ENCODE data around the gene OR5F1.

Gene OR5F1

DNA sequence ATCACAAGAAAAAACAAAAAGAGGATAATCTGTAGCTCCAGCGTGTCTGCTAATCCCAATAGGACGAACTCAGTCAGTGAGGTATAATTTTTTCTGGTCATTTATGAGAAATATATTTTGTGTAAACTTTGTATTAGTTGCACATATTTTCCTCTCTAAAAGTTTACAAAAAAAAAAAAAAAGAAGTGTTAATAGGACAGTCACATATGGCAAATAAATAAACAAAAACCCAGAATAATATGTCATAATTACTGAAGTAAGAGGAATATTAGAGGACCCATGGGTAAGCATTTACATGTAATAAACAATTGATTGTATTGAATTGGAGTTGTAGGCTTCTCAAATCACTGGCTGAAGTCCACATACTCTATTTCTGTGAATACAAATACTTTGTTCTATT is at the start of gene OR5F1:
Gene OR5F1 (minus strand): TSS at position 101 of the 400 bp plus-strand sequence. CDS start 0 bp downstream, at position 101.
- no peak within 1 kb of the TSS for H3K4me3 Mint-ChIP-seq
- H3K4me1 Mint-ChIP-seq: no peaks in the 10 kb centered on the region
- H3K27me3 Mint-ChIP-seq: no peaks in the 10 kb centered on the region
- peaks cover 14% of the 10 kb centered on the region for H3K9me3 Mint-ChIP-seq
- H3K27ac Mint-ChIP-seq: no peak within 1 kb of the TSS
- no peaks in the 10 kb centered on the region for H3K36me3 Mint-ChIP-seq
- no peak for DNase-seq
- CTCF ChIA-PET: no interaction called here

DNA sequence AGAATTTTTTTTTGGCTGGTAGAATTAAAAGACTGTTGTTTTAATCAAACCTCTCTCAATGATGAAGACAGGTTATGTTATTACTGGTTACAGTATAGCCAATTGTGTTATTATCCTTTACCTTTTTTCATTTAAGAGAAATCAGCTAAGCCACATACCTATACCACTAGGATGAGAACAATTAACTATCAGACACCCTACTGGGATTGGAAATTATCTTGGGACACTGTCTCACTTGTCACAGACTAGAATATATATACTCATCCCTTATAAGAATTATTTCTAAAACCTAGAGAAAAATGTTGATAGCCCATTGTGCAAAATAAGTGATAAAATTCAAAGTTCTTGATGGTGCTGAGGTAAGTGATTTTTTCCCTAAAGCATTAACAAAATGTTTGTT is 32.9 kb upstream of the OR5F1 start, which contains the start of gene OR5AS1:
Gene OR5AS1 (plus strand): TSS at position 301 of the 400 bp plus-strand sequence. CDS start 2,765 bp downstream, outside the sequence.
- no peaks in the 10 kb centered on the region for H3K4me1 Mint-ChIP-seq
- DNase-seq: no peak
- no peaks in the 10 kb centered on the region for H3K27me3 Mint-ChIP-seq
- no peak within 1 kb of the TSS for H3K4me3 Mint-ChIP-seq
- CTCF ChIA-PET: no interaction called here
- no peaks in the 10 kb centered on the region for H3K36me3 Mint-ChIP-seq
- H3K27ac Mint-ChIP-seq: no peak within 1 kb of the TSS
- peaks cover 14% of the 10 kb centered on the region for H3K9me3 Mint-ChIP-seq

DNA sequence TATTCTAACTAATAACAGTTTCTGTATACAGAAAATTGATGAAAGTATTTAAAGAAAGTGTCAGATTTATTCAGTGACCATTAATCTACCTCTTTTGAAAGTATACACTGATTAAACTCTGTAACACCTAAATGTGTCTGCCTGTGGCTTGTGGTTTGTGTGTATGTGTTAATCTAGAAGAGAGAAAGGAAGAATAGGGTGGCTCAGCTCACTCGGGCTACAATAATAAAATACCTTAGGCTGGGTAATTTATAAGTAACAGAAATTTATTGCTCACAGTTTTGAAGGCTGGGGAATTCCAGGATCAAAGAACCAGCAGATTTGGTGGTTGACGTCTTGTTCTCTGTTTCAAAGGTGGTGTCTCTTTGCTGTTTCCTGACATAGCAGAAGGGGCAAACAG is 19.4 kb upstream of the OR5F1 start:
- H3K36me3 Mint-ChIP-seq: no peaks in the 10 kb centered on the region
- CTCF ChIA-PET: no interaction called here

DNA sequence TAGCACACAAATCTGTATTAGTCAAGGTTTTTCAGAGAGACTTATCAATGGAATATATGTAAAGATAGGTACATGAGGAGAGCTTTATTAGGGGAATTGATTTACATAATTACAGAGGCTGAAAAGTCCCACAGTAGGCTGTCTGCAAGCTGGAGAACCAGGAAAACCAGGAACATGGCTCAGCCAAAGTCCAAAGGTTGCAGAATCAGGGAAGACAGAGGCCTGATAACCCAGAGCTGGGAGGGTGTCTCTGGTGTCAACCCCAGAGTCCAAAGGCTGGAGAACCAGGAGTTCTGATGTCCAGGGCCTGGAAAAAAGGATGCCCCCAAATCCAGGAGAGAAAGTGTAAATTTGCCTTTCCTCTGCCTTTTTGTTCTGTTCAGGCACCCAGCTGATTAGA is 16.3 kb upstream of the OR5F1 start:
- Mint-ChIP-seq H3K9me3 (peaks cover 16% of the 10 kb centered on the region), H3K36me3 (no peaks in the 10 kb centered on the region), H3K4me1 (no peaks in the 10 kb centered on the region), H3K4me3 (no peak overlapping the region), H3K27ac (no peak overlapping the region), H3K27me3 (no peaks in the 10 kb centered on the region)
- no peak for DNase-seq
- CTCF ChIA-PET: no interaction called here

More for the DNA sequence above, 19.4 kb upstream of the OR5F1 start:
- H3K4me3 Mint-ChIP-seq: no peak overlapping the region
- peaks cover 11% of the 10 kb centered on the region for H3K9me3 Mint-ChIP-seq
- no peaks in the 10 kb centered on the region for H3K27me3 Mint-ChIP-seq
- H3K27ac Mint-ChIP-seq: no peak overlapping the region
- no peak for DNase-seq
- no peaks in the 10 kb centered on the region for H3K4me1 Mint-ChIP-seq

DNA sequence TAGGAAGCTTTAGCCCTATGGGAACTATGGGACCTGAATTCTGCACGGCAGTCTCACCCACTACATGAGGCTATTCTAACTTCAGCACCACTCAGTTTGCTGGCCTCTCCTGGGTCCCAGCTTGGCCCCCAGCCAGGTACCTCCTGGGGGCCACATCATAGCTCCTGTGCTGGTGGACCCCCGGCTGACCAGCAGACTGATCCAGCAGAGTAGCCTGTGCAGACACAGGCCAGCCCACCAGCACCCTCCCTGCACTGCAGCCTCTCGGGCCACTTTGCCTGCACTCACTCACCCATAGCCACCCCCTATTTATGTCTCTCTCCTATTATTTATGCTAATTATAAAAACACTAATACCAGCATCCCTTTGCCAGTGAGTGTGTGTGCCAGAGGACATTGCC is 23.5 kb downstream of the OR5F1 start:
- Mint-ChIP-seq H3K9me3 (peaks cover 8% of the 10 kb centered on the region), H3K27ac (no peak overlapping the region), H3K4me1 (no peaks in the 10 kb centered on the region), H3K36me3 (no peaks in the 10 kb centered on the region), H3K4me3 (no peak overlapping the region), H3K27me3 (no peaks in the 10 kb centered on the region)
- CTCF ChIA-PET: no interaction called here
- no peak for DNase-seq

DNA sequence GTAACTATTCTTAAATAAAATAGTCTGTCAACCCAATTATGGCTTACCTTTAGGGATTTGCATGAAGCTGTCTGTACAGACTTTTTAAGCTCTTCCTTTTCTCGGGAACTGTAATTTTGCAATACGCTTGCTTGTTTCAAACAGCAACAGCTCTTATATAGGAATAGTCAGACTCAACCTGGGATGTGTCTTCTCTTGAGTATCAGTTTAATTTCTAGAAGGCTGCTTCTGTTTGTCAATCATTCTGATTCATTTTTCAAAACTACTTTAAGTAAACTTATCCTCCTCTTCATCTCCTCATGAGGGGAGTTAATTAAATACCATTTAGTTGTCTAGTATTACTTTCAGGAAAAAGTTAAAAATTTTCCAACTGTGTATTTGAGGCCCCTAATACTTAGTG is 24.6 kb downstream of the OR5F1 start, which contains the start of gene OR10AG1:
Gene OR10AG1 (minus strand): TSS at position 101 of the 400 bp plus-strand sequence. CDS start 38 bp downstream, at position 63.
- no peak within 1 kb of the TSS for H3K4me3 Mint-ChIP-seq
- no peak for DNase-seq
- H3K9me3 Mint-ChIP-seq: peaks cover 8% of the 10 kb centered on the region
- H3K4me1 Mint-ChIP-seq: no peaks in the 10 kb centered on the region
- no peaks in the 10 kb centered on the region for H3K36me3 Mint-ChIP-seq
- no peaks in the 10 kb centered on the region for H3K27me3 Mint-ChIP-seq
- no peak within 1 kb of the TSS for H3K27ac Mint-ChIP-seq
- CTCF ChIA-PET: no interaction called here

DNA sequence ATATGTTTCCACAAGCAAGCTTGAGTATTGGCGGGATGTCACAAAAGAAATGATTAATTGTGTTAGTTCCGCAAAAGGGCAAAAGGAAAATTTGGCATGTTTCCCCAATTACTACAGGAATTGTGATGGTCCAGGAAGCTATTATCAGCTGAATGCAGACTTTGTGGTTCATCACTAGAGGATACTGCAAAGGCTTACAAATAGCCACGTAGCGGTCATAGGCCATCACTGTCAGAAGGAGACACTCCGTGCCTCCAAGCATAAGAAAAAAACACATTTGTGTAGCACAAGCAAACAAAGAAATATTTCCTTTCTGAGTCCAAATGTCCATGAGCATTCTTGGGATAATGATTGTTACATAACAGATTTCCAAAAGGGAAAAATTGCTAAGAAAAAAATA is 26.5 kb downstream of the OR5F1 start:
- Mint-ChIP-seq H3K9me3 (peaks cover 12% of the 10 kb centered on the region), H3K27ac (no peak overlapping the region), H3K27me3 (no peaks in the 10 kb centered on the region), H3K36me3 (no peaks in the 10 kb centered on the region), H3K4me1 (no peaks in the 10 kb centered on the region), H3K4me3 (no peak overlapping the region)
- CTCF ChIA-PET: no interaction called here
- DNase-seq: no peak

DNA sequence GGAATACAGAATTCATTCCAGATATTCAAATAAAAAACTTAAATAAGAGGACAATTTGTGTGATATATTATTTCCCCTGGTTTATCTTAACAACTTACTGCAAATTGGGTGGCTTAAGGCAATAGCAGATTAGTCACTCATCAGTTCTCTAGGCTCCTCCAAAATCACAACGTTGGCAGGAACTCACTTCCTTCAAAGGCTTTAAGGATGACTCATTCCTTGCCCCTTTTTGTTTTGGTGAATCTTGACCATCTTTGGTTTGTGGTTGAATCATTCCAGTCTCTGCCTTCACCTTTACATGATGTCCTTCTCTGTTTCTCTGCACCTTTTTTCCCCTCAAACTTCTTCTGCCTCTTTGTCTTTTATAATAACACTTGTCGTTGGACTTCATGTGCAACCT is 28.0 kb downstream of the OR5F1 start:
- H3K27ac Mint-ChIP-seq: no peak overlapping the region
- CTCF ChIA-PET: no interaction called here
- H3K36me3 Mint-ChIP-seq: no peaks in the 10 kb centered on the region
- H3K27me3 Mint-ChIP-seq: no peaks in the 10 kb centered on the region
- no peak for DNase-seq
- no peaks in the 10 kb centered on the region for H3K4me1 Mint-ChIP-seq
- H3K9me3 Mint-ChIP-seq: peaks cover 10% of the 10 kb centered on the region
- H3K4me3 Mint-ChIP-seq: no peak overlapping the region

DNA sequence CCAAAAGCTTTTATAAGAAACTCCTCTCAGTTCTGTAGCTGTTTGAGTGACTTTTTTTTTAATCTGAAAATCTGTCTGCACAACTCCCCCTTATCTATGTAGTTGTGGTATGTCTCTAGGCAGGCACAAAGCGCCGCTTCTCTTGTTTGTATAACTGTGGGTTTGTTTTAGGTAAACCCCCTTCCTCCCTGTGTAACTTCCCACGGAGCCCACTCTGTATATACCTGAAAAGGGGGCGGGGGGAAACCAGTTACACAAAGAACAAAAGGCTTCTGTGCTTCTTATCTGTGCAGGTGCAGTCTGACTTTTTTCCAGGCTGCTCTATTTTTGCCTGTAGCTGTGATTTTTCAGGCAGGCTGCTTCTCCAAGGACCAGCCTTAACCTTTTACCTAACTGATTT is 37.9 kb downstream of the OR5F1 start:
- CTCF ChIA-PET: no interaction called here
- peaks cover 4% of the 10 kb centered on the region for H3K9me3 Mint-ChIP-seq
- no peak for DNase-seq
- H3K4me1 Mint-ChIP-seq: no peaks in the 10 kb centered on the region
- no peak overlapping the region for H3K27ac Mint-ChIP-seq
- no peaks in the 10 kb centered on the region for H3K27me3 Mint-ChIP-seq
- no peak overlapping the region for H3K4me3 Mint-ChIP-seq
- no peaks in the 10 kb centered on the region for H3K36me3 Mint-ChIP-seq

DNA sequence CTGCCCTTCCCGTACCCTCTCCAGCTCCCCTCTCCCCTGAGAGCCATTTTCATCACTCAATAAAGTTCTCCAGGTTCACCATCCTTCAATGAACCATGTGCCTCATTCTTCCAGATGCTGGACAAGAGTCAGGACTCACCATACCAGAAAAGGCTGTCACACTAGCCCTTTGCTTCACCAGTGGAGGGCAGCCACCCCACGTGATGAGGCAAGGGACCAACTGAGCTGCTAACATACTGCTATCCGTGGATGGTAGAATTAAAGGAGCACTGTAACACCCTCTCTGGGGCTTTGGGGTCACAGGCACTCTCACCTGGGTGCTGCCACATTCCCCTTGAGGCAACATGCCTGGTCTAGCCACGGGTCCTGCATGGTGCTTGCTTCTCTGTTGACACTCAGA is 45.1 kb downstream of the OR5F1 start:
- no peaks in the 10 kb centered on the region for H3K36me3 Mint-ChIP-seq
- DNase-seq: no peak
- no peaks in the 10 kb centered on the region for H3K27me3 Mint-ChIP-seq
- CTCF ChIA-PET: no interaction called here
- peaks cover 1% of the 10 kb centered on the region for H3K9me3 Mint-ChIP-seq
- H3K27ac Mint-ChIP-seq: no peak overlapping the region
- no peaks in the 10 kb centered on the region for H3K4me1 Mint-ChIP-seq
- H3K4me3 Mint-ChIP-seq: no peak overlapping the region

Measured in activated naive CD4-positive, alpha-beta T cell treated with anti-CD3 and anti-CD28 coated beads, Interleukin-2, amount 10 ng/mL, durations not matched to agents 7 days and 5 days (primary cell).